Neutrophil (primary cell): ENCODE measurements around the gene IBA57.
A peak's percentile ranks its signal among the peaks of the same experiment; 100 is the strongest.

ENCODE experiments used
- H3K27ac ChIP-seq: fragments of 200-600 bp; sonication (generic); 2 replicates; pipeline ENCODE4 v1.5.1; 2016; ENCODE audit warnings: mild to moderate bottlenecking, moderate library complexity
- H3K27me3 ChIP-seq: fragments of 200-600 bp; sonication (generic); 2 replicates; pipeline ENCODE4 v1.6.0; 2016; ENCODE audit warnings: mild to moderate bottlenecking
- H3K36me3 ChIP-seq: fragments of 200-600 bp; sonication (generic); 2 replicates; pipeline ENCODE4 v1.5.1; 2017
- H3K4me1 ChIP-seq, 2 experiments: fragments of 200-600 bp in 1 of 2; sonication (generic) in 1 of 2; 1 replicate in 1 of 2; 2 replicates in 1 of 2; pipeline versions ENCODE4 v1.5.1 to v1.6.1; 2013 to 2016; ENCODE audit warnings: low read depth in 1 of 2, low read length in 1 of 2, mild to moderate bottlenecking in 1 of 2, moderate library complexity in 1 of 2; ENCODE audit not compliant: control insufficient read depth in 1 of 2, insufficient read depth in 1 of 2
- H3K4me3 ChIP-seq, 2 experiments: fragments of 200-600 bp in 1 of 2; sonication (generic) in 1 of 2; 1 replicate in 1 of 2; 2 replicates in 1 of 2; pipeline ENCODE4 v1.5.1; 2013 to 2016; ENCODE audit warnings: low read depth in 1 of 2, low read length in 1 of 2, mild to moderate bottlenecking in 1 of 2, moderate library complexity in 1 of 2
- H3K9me3 ChIP-seq: fragments of 200-600 bp; sonication (generic); 2 replicates; pipeline ENCODE4 v1.5.1; 2016
- TF ChIP-seq, protein P1 (sequence below): fragments of 200-600 bp; sonication (generic); IDR thresholded peaks from 2 replicates; pipeline ENCODE4 v1.5.1; 2016; ENCODE audit warnings: antibody characterized with exemption

IBA57 gene

DNA sequence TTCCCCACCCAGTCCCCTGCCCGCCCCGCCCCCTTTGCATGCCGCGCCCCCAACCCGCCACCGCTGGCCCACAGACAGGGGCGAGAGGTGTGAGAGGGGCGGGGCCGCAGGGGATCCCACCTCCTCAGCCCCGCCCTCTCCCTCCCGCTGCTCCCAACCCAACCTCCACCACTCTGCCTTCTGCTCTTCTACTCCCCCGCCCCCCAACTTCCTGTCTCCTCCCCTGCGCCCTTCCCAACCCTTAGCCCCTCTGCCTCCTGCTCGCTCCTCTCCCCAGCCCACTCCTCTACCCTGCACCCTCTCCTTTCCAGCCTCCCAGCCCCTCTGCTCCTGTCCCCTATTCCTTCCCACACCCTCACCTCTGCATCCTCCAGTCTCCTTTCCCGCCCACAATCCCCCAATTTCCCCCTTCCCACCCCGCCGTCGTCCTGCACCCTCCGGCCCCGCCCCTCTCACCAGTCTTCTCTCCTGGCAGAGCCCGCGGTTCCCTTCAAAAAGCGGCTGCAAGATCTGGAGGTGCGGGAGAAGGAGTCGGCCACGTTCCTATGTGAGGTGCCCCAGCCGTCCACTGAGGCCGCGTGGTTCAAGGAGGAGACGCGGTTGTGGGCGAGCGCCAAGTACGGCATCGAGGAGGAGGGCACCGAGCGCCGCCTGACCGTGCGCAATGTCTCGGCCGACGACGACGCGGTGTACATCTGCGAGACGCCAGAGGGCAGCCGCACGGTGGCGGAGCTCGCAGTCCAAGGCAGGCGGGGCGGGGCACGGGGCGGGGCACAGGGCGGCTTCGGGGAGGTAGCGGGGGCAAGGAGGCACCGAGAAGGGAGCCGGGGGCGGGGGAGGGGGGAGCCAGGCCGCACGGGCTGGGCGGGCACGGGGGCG, 47.6 kb downstream of the IBA57 start:
- Histone ChIP-seq H3K27ac (peak overlapping the region; percentile 22), H3K4me1 (peaks cover 0 to 14% of the 10 kb centered on the region in 2 experiments), H3K36me3 (no peaks in the 10 kb centered on the region), H3K9me3 (no peaks in the 10 kb centered on the region), H3K4me3 (peak overlapping the region; percentile 27 to 58), H3K27me3 (peaks cover 46% of the 10 kb centered on the region)
- TF ChIP-seq, protein P1, sequence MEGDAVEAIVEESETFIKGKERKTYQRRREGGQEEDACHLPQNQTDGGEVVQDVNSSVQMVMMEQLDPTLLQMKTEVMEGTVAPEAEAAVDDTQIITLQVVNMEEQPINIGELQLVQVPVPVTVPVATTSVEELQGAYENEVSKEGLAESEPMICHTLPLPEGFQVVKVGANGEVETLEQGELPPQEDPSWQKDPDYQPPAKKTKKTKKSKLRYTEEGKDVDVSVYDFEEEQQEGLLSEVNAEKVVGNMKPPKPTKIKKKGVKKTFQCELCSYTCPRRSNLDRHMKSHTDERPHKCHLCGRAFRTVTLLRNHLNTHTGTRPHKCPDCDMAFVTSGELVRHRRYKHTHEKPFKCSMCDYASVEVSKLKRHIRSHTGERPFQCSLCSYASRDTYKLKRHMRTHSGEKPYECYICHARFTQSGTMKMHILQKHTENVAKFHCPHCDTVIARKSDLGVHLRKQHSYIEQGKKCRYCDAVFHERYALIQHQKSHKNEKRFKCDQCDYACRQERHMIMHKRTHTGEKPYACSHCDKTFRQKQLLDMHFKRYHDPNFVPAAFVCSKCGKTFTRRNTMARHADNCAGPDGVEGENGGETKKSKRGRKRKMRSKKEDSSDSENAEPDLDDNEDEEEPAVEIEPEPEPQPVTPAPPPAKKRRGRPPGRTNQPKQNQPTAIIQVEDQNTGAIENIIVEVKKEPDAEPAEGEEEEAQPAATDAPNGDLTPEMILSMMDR: peak; percentile 59

DNA sequence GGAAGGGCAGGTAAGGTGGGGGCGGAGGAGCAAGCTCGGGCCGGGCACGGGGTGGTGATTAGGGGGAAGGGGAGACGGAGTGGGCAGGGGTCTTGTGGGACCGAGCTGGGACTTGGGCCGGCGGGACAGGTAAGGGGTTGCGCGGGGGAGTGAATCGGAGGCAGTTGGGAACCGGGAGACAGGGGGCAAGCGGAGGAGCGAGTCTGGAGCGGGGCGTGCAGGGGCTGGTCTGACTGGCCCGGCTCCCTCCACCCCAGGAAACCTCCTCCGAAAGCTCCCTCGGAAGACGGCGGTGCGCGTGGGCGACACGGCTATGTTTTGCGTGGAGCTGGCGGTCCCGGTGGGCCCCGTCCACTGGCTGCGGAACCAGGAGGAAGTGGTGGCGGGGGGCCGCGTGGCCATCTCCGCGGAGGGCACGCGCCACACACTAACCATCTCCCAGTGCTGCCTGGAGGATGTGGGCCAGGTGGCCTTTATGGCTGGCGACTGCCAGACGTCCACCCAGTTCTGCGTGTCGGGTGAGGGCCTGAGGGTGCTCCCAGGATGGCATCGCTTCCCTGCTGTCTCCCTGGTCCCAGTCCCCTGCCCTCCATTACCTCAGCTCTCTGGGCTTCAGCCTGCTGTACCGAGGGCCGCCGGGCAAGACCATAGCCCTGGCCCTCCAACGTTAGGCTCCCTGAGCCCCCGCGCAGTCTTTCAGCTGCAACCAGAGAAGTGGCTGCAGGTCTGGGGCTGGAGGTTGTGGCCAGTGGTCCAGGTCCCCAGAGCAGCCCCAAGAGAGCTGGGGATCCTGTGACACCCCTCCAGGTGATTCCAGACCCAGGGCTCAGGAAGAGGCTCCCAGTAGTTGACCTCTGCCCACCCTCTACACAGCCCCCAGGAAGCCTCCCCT, 48.6 kb downstream of the IBA57 start:
- Histone ChIP-seq H3K36me3 (no peaks in the 10 kb centered on the region), H3K9me3 (no peaks in the 10 kb centered on the region), H3K27me3 (peaks cover 42% of the 10 kb centered on the region), H3K4me1 (peaks cover 0 to 14% of the 10 kb centered on the region in 2 experiments), H3K27ac (no peak overlapping the region), H3K4me3 (peak overlapping the region in 1 of 2 experiments; percentile 58)
- TF ChIP-seq, protein P1: no peak

DNA sequence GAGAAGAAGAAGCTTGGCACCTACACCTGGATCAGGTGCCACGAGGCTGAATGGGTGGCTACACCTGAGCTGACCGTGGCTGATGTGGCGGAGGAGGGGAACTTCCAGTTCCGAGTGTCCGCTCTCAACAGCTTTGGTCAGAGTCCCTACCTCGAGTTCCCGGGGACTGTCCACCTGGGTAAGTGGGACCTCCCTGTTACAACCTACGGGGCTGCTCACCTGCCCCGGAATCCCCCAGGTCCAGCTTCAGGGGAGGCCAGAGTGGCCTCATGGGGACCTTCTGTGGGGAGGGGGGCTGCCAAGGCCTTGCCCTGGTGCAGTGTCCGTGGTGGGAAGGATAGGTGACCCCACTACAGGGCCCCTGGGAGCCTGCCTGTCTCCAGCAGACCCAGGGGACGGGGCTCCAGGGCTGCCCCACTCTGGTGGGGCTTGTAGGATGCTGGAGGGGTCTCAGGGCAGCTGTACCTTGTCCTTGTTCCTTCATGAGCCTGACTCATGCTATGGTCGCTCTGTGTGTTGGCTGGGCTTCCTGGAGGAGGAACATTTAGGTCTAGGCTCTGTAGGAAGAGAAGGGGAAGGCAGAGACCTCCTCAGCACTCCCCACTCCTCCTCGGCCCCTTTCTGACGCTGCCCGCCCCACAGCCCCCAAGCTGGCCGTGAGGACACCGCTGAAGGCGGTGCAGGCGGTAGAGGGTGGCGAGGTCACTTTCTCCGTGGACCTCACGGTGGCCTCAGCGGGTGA, 49.5 kb downstream of the IBA57 start:
- Histone ChIP-seq H3K4me3 (no peak overlapping the region), H3K36me3 (no peaks in the 10 kb centered on the region)
- TF ChIP-seq, protein P1: no peak

DNA sequence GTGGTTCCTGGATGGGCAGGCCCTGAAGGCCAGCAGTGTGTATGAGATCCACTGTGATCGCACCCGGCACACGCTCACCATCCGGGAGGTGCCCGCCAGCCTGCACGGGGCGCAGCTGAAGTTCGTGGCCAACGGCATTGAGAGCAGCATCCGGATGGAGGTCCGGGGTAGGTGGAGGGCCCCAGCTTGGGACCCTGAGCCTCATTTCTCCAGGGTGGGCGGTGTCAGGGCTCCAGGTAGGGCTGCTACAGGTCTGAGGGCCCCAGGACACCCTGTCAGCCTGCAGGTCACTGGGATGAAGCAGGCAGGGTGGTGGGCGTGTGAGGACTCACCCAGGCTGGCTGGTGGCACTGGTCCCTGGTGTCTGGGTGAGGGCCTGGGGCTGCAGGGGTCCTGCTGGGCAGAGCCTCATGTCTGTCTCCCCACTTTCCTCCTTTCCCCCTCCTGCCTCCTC, 50.1 kb downstream of the IBA57 start:
- Histone ChIP-seq H3K4me3 (no peak overlapping the region), H3K4me1 (peaks cover 0 to 14% of the 10 kb centered on the region in 2 experiments), H3K27me3 (peaks cover 41% of the 10 kb centered on the region), H3K27ac (no peak overlapping the region), H3K9me3 (no peaks in the 10 kb centered on the region), H3K36me3 (no peaks in the 10 kb centered on the region)
- TF ChIP-seq, protein P1: no peak

More for the DNA sequence above, 49.5 kb downstream of the IBA57 start:
- Histone ChIP-seq H3K9me3 (no peaks in the 10 kb centered on the region), H3K27ac (no peak overlapping the region), H3K27me3 (peaks cover 42% of the 10 kb centered on the region), H3K4me1 (peaks cover 0 to 14% of the 10 kb centered on the region in 2 experiments)
